LNCaP clone FGC (cell line): Measurements from ENCODE around the gene HYCC2.
"Not testable (repeated sequence)": the region's sequence is repeated elsewhere in the genome, so short reads cannot be mapped to it uniquely, and the experiment has no call there.

Experiments used
- DNase-seq: peaks from one replicate; pipeline ENCODE4 v3.0.0-alpha.2; 2011; ENCODE audit warnings: low read depth
- H3K4me3 ChIP-seq: 2 replicates; pipeline ENCODE4 v1.5.1; 2011; ENCODE audit warnings: mild to moderate bottlenecking, low read depth, low read length, control low read depth
- CTCF ChIP-seq: IDR thresholded peaks from 2 replicates; pipeline ENCODE4 v1.5.1; 2012; ENCODE audit warnings: mild to moderate bottlenecking; ENCODE audit not compliant: control insufficient read depth, insufficient read depth; ENCODE audit errors: extremely low read depth

Gene HYCC2

GRCh38 chr2:201057087-201057521 lies 14.4 kb downstream of the HYCC2 start:
- TF ChIP-seq CTCF = no peak
- DNase-seq = peak; percentile 46
- no peak overlapping the region for H3K4me3 ChIP-seq

GRCh38 chr2:201049455-201049854 lies 22.0 kb downstream of the HYCC2 start:
- TF ChIP-seq CTCF = no peak
- DNase-seq = no peak
- H3K4me3 ChIP-seq = no peak overlapping the region

- H3K4me3 ChIP-seq = no peak overlapping the region
- DNase-seq = no peak
- no peak for TF ChIP-seq CTCF
These were observed 24.6 kb downstream of the HYCC2 start for GRCh38 chr2:201046881-201047280.

- H3K4me3 ChIP-seq, DNase-seq: not testable (repeated sequence)
These were observed 28.4 kb downstream of the HYCC2 start for GRCh38 chr2:201043050-201043449.

GRCh38 chr2:201042451-201042850 lies 29.0 kb downstream of the HYCC2 start:
- DNase-seq, H3K4me3 ChIP-seq: not testable (repeated sequence)

- DNase-seq = no peak
- TF ChIP-seq CTCF = no peak
- no peak overlapping the region for H3K4me3 ChIP-seq
These were observed 30.4 kb downstream of the HYCC2 start for GRCh38 chr2:201040867-201041628.

GRCh38 chr2:201038855-201039254 lies 32.6 kb downstream of the HYCC2 start:
- no peak for DNase-seq
- TF ChIP-seq CTCF = no peak
- no peak overlapping the region for H3K4me3 ChIP-seq

GRCh38 chr2:201038361-201038760 lies 33.1 kb downstream of the HYCC2 start:
- not testable (repeated sequence) for DNase-seq, H3K4me3 ChIP-seq

GRCh38 chr2:201034355-201034754 lies 37.1 kb downstream of the HYCC2 start:
- not testable (repeated sequence) for DNase-seq, H3K4me3 ChIP-seq
